GM18508 (cell line): ENCODE results near the gene GPHB5.

Experiments
- ATAC-seq: cut with Tn5 transposase; IDR thresholded peaks from one replicate; pipeline ENCODE4 v1.9.1; 2021; ENCODE audit warnings: moderate number of reproducible peaks; ENCODE audit not compliant: insufficient read depth, unreplicated experiment

GPHB5 gene

DNA sequence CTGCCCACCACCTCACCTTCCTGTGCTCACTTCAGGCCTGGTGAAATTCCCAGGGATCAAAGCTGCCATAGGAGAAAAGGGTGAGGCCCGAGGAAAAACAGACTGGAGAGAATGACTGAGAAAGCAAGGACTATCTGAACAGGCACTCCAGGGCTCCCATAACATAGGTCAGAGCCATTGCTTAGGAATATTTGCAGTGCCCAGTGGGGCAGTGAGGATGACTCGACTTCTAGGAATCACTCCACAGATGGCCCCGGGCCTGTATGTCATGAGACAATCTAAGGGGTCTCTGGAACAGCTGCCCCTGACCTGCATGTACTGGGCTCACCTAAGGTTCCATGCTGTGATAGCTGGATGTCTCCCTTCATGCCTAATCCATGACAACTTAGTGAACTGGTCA is 51.6 kb downstream of the GPHB5 start:
- no peak for ATAC-seq

- ATAC-seq = no peak
Measured at GRCh38 chr14:63266106-63266505, 52.6 kb downstream of the GPHB5 start.
